GM12892 (cell line): Measurements from ENCODE around the gene TEX55.

ENCODE experiments used
- POLR2A ChIP-seq: IDR thresholded peaks from 2 replicates; pipeline ENCODE4 v1.6.1; 2011; ENCODE audit warnings: low read depth, low read length, control low read depth
- POLR2AphosphoS5 ChIP-seq: IDR thresholded peaks from 2 replicates; pipeline ENCODE4 v1.6.1; 2011; ENCODE audit warnings: low read depth, low read length, control low read depth

GRCh38 chr3:119122350-119122749 lies 23.6 kb upstream of the TEX55 start:
- TF ChIP-seq POLR2A, result no peak
- TF ChIP-seq POLR2AphosphoS5, result no peak
